ENCODE results near the gene KIAA0753.

DNA sequence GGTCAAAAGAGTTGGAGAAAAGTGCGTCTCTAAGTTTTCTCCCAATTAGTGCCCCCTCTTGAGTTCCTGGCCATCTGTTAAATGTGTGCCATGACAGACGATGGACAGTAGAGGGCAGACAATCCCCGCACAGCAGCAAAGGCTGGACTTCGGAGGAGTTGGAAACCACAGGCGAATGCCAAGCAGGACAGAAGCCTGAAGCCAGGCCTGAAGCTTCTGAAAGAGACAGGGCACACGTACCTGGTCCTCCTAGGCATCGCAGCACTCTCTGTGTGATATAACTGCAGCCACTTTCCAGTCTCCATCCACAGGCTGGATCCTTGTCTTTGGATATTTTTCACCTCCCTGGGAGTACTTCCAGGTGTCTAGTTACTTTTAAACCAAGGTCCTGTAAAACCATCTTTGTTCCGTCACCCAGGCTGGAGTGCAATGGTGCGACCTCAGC is 25.6 kb upstream of the KIAA0753 start:
- TF ChIP-seq YY1 (IDR thresholded peaks at IDR 0.05; ENCODE audit: low read depth) = no peak
- no peak for TF ChIP-seq CEBPB (IDR thresholded peaks at IDR 0.05)
- no peak for TF ChIP-seq EGR1 (IDR thresholded peaks at IDR 0.05)
